ENCODE data around the gene TBC1D13. TPM values are rescaled to one million over a fixed set of nuclear protein-coding genes. Genes with fewer than 3 reads are reported as not detected.
A peak's percentile ranks its signal among the peaks of the same experiment; 100 is the strongest.

TBC1D13 gene
- total and polyA plus RNA-seq, 2 of the 13 experiments (the other 11 are each of a cell fraction or from before 2014, with no cell fraction given) = 17.9 to 19.7 TPM

- TF ChIP-seq EP300 (IDR thresholded peaks at IDR 0.05; ENCODE audit: low read depth in 2 of 2, low read length in 2 of 2) (peak; percentile 72 to 88; a peak in 2 of 4 replicates), EP300 (CRISPR knock-in tag; IDR thresholded peaks at IDR 0.05; ENCODE audit: borderline replicate concordance) (peak; percentile 85; the same call in 1 of the 2 replicates), TEAD3 (CRISPR knock-in tag; optimal IDR thresholded peaks at IDR 0.05; ENCODE audit: borderline replicate concordance) (peak; percentile 93), RAD21 (CRISPR knock-in tag; IDR thresholded peaks at IDR 0.05) (peak; percentile 30; the same call in 1 of the 2 replicates), RFX5 (IDR thresholded peaks at IDR 0.05; ENCODE audit: low read depth, low read length) (0 out of 2 replicates have a peak, but pooled peaks have one; percentile 26), UBTF (CRISPR knock-in tag; IDR thresholded peaks at IDR 0.05) (peak; percentile 46; the same call in 1 of the 2 replicates), ZGPAT (CRISPR knock-in tag; IDR thresholded peaks at IDR 0.05) (peak; percentile 71), HMG20A (CRISPR knock-in tag; IDR thresholded peaks at IDR 0.05; ENCODE audit: borderline replicate concordance) (peak; percentile 75; the same call in 1 of the 2 replicates), MEF2D (CRISPR knock-in tag; IDR thresholded peaks at IDR 0.05) (peak; percentile 84), SIX4 (CRISPR knock-in tag; IDR thresholded peaks at IDR 0.05) (peak; percentile 88), YEATS2 (CRISPR knock-in tag; IDR thresholded peaks at IDR 0.05; ENCODE audit: borderline replicate concordance) (no peak), ZNF782 (CRISPR knock-in tag; IDR thresholded peaks at IDR 0.05; ENCODE audit: borderline replicate concordance) (0 out of 2 replicates have a peak, but pooled peaks have one; percentile 66), TBX3 (IDR thresholded peaks at IDR 0.05; ENCODE audit: borderline replicate concordance) (peak; percentile 96), ARID3A (IDR thresholded peaks at IDR 0.05; ENCODE audit: low read depth, low read length) (peak; percentile 65), ZNF670 (CRISPR knock-in tag; IDR thresholded peaks at IDR 0.05; ENCODE audit: borderline replicate concordance) (no peak), HNF4G (IDR thresholded peaks at IDR 0.05; ENCODE audit: borderline replicate concordance, low read depth, low read length) (peak; percentile 88), HNF4G (CRISPR knock-in tag; IDR thresholded peaks at IDR 0.05; ENCODE audit: borderline replicate concordance, low read depth) (peak; percentile 69; the same call in 1 of the 2 replicates), FOSL1 (CRISPR knock-in tag; IDR thresholded peaks at IDR 0.05; ENCODE audit: borderline replicate concordance) (no peak), ZMAT5 (CRISPR knock-in tag; IDR thresholded peaks at IDR 0.05; ENCODE audit: borderline replicate concordance, low read depth) (no peak), ZNF121 (CRISPR knock-in tag; IDR thresholded peaks at IDR 0.05) (0 out of 2 replicates have a peak, but pooled peaks have one; percentile 20), GABPA (IDR thresholded peaks at IDR 0.05; ENCODE audit: low read depth, low read length) (no peak), GABPA (CRISPR knock-in tag; IDR thresholded peaks at IDR 0.05; ENCODE audit: low read depth) (no peak), ZNF207 (IDR thresholded peaks at IDR 0.05; ENCODE audit: borderline replicate concordance) (no peak), TARDBP (CRISPR knock-in tag; IDR thresholded peaks at IDR 0.05) (peak; percentile 47; the same call in 1 of the 2 replicates), ELF1 (CRISPR knock-in tag; IDR thresholded peaks at IDR 0.05) (0 out of 2 replicates have a peak, but pooled peaks have one; percentile 13), DNMT1 (CRISPR knock-in tag; IDR thresholded peaks at IDR 0.05) (no peak), SOX6 (IDR thresholded peaks at IDR 0.05) (no peak), SOX6 (CRISPR knock-in tag; IDR thresholded peaks at IDR 0.05) (peak; percentile 96)
These were observed 51.3 kb downstream of the TBC1D13 start (continued) for GRCh38 chr9:128838338-128838737.
